Activated gamma-delta T cell (primary cell): ENCODE results near the gene NUP214.
A peak's percentile ranks its signal among the peaks of the same experiment; 100 is the strongest.

Experiments
- DNase-seq: peaks from one replicate; lab custom pipeline; 2025; lab: John Stamatoyannopoulos, UW
- total RNA-seq, 2 donors: gene quantifications; one replicate each; lab custom pipeline; 2026; lab: John Stamatoyannopoulos, UW

The NUP214 gene
- 62.8 to 72.0 reads per million in 2 donors for total RNA-seq

- DNase-seq: peak; percentile 100
Observed at GRCh38 chr9:131125288-131126058, at the start of gene NUP214. Gene NUP214, plus strand, starts transcription at chr9:131125586. Its CDS starts 119 bp downstream, at chr9:131125705.

- no peak for DNase-seq
Observed at GRCh38 chr9:131076347-131077195, 48.8 kb upstream of the NUP214 start.

GRCh38 chr9:131078427-131079366 lies 46.7 kb upstream of the NUP214 start:
- DNase-seq: no peak

- DNase-seq: no peak
Observed at GRCh38 chr9:131080589-131080988, 44.8 kb upstream of the NUP214 start.

GRCh38 chr9:131081868-131082267 lies 43.5 kb upstream of the NUP214 start:
- no peak for DNase-seq

GRCh38 chr9:131082774-131083512 lies 42.4 kb upstream of the NUP214 start:
- DNase-seq: no peak

GRCh38 chr9:131084661-131085369 lies 40.6 kb upstream of the NUP214 start:
- no peak for DNase-seq

- DNase-seq: no peak
Observed at GRCh38 chr9:131085370-131086122, 39.8 kb upstream of the NUP214 start.

- no peak for DNase-seq
Observed at GRCh38 chr9:131087354-131087893, 38.0 kb upstream of the NUP214 start.

- DNase-seq: no peak
Observed at GRCh38 chr9:131090025-131090787, 35.2 kb upstream of the NUP214 start.

GRCh38 chr9:131091352-131091992 lies 33.9 kb upstream of the NUP214 start:
- DNase-seq: no peak

- DNase-seq: no peak
Observed at GRCh38 chr9:131092030-131092429, 33.4 kb upstream of the NUP214 start.

GRCh38 chr9:131092548-131093440 lies 32.6 kb upstream of the NUP214 start:
- DNase-seq: no peak

GRCh38 chr9:131094015-131094414 lies 31.4 kb upstream of the NUP214 start:
- DNase-seq: no peak

GRCh38 chr9:131094622-131095021 lies 30.8 kb upstream of the NUP214 start:
- no peak for DNase-seq

- no peak for DNase-seq
Observed at GRCh38 chr9:131095666-131096268, 29.6 kb upstream of the NUP214 start.
